ENCODE results near the gene FLNB.
"Not testable (repeated sequence)": the region's sequence is repeated elsewhere in the genome, so short reads cannot be mapped to it uniquely, and the experiment has no call there.

Gene FLNB

GRCh38 chr3:58055314-58055713, 47.1 kb downstream of the FLNB start:
- no peak for DNase-seq

DNA sequence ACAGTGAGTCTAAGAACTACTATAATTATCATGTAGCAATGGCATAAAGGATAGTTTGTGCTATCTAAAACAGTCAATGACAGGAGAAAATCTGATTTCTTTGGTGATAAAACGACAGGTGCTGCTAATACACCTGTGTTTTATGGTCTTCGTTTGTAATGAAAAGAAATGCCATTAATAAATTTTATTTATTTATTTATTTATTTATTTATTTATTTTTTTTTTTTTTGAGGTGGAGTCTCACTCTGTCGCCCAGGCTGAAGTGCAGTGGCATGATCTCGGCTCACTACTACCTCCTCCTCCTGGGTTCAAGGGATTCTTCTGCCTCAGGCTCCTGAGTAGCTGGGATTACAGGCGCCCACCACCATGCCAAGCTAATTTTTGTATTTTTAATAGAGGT, 47.7 kb downstream of the FLNB start:
- not testable (repeated sequence) for DNase-seq

DNA sequence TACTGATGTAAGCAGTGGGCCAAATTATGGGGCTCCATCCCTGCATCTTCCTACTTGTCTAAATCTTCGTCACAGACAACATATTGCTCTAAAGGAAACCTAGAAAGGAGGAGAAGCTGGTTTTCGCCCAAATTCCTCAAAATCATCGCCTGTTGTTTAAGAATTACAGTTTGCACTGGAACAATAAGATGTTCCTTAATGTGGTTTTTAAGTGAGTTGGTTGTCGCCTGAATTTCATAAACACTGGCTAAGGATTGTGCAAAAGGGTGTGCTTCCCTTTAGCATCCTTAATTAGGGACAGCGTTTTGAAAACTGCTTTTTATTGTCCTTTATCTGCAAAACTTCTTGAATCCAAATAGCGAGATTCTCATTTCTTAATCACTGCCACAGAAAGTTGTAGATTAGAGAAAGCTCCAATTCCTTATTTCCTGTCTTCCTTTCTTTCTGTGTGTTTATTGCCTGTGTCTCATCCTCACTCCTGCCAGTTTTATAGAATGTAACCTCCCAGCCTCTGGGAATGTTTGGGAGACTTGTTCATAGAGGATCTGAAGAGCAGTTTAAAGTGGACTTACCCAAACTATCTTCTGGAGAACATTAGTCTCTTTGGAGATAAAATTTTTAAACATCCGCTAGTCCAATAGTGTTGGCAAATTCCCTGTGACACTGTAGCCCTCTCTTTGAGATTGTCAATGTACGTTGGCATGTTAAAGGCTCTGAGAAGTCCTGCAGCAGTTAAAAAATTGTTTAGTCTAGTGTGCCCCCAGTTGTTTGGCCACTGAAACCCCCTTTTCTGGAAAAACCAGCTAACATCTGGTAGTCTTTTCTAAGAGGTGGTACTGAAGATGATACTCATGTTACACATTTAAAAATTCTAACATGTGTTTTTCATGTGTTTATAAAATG, 50.4 kb downstream of the FLNB start:
- DNase-seq = no peak

DNA sequence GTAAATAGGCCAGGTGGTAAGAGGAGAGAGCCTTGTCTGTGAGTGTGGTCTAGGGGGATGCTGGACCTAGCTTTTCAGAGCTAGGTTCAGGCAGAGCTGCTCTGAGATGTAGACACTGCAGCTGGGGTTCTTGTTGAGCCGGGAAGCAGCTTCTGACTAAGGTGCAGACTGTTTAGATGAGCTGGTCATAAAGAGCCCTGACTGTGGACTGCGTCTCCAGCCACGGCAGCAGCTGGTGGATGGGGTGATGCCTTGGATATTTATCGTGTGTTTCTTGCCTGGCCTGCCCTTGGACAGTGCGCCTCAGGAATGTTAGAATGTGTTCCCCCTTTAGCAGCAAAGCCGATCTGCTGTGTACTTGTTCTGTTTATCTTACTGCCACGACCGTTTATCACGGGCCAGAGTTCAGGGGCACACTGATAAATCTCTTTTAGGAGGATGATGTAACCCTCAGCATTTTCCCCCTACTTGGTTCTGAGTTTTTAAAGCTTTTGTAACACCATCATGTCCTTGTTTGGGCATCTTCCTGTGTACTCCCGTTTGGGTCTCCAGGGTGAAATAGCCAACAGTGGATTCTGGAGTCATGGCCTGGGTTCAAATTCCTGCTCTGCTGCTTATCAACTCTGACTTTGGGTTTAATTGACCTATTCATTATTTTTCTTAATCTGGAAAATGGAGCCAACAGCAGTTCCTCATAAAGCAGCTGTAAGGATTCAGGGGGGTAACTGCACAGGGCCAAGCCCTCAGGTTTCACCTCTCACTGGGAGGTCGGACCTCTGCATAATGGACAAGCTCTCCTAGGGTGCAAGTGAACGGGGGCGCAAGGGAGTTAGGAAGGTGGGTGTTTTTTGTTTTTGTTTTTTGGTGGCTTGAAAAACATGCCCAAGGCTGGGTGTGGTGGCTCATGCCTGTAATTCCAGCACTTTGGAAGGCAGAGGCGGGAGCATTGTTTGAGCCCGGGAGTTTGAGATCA, 51.4 kb downstream of the FLNB start:
- no peak for DNase-seq

DNA sequence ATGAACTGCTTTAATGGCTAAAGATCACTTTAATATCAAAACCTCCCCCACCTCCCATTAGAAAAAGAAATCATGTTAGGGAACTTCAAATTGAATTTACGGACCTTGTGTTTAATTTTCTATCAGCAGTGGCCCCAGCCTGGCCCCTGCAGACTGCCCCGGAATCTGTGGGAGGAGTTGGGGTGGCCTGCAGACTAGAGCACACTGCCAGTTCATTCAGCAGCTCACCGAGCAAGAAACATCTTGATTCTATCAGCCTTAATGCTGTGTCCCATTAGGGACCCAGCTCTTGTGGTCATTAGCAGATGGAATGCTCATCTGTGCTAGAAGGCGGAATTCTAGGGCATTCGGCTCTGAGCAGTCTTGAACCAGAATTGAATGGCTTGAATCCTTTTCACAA, 54.2 kb downstream of the FLNB start:
- DNase-seq = no peak

DNA sequence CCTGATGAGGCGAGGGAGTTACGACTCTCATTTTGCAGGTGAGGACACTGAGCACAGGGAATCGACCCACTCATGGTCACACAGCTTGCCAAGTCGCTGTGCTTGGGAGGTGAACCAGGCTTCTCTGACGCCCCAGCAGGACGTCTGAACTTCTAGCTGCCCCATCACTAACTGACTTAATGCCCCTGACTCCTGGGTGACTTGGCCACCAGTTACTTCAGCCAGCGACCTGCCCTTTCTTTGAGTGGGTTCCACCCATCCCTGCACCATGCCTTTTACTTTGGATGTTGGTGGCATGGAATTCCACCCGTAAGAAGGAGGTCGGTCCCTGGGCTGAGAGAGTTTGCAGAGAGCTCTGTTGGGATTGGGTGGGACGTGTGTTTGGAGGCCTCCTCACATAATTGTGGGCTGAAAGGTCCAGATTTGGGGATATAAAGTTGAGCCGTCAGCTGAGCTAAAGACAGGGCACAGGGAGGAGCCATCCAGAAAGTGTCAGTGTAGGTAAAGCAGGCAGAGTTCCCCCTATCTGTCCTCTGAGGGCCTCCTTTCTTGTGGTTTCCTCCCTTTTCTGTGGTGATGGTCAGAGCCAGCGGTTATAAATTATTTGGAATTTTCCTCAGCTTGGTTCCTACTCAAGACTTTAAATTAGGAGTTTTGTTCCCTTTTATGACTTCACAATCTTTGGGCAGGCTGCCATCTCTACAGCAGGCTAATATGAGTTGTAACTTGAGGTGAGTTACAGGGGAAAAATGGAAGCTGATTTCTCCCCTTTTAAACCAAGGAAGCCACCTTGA, 55.0 kb downstream of the FLNB start:
- DNase-seq = no peak

DNA sequence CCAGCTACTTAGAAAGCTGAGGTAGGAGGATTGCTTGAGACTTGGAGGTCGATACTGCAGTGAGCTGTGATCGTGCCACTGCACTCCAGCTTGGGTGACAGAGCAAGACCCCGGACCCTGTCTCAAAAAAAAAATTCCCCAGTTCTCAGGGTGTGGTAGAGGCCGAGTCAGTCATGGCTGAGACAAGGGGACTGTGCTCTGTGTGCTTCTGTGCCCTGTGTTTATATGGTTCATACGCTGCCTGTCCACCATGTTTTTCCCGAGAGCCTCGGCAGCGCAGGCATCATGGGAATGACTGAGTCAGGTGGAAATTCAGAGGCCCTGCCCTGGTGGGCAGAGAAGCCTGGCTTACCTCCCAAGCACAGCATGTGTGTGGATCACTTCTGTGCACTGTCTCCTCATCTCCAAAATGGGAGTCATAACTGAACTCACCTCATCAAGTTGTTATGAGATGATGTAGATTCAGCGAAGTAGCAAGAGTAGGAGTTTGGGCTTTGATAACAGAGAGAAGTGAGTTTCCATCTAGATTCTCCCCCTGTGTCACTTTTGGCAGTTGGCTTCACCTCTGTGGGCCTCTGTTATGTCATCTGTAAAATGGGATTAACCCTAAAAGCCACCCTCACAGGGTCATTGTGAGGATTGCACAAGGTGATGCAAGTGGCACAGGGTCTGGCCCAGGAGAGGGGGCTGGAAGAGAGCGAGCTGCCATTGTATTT, 56.9 kb downstream of the FLNB start:
- no peak for DNase-seq

GRCh38 chr3:58065700-58066167, 57.5 kb downstream of the FLNB start:
- no peak for DNase-seq

GRCh38 chr3:58066842-58067241, 58.6 kb downstream of the FLNB start:
- DNase-seq = no peak

DNA sequence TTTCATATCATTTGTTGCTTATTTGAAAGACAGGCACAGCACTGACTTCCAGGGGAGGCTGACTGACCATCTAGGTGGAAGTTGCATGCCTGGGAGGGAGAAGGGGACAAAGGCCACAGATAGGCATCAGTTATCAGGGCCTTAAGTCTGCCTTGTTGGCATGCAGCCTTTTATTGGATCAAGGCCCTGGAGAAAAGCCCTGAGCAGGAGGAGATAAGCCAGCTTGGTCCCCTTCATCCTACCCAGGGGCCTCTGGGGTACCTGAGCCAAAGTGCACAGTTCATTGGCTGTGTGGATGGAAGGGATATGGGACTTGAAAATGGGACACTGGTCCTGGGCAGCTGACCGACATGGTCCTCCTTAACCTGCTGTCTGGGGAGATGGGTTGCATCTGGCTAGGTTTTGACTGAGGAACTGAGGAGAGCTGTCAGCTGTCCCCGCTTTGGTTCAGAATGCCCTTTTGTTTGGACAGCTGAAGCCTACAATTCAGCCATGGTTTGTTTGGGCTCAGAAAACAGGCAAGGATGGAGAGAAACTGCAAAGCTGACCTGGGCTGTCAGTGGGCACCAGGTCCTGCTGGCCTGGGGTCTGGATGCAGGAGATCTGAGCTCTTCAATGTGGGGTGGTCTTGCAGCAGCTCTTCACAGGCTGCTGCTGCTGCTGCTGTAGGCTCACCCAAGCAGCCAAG, 60.0 kb downstream of the FLNB start:
- DNase-seq = no peak

DNA sequence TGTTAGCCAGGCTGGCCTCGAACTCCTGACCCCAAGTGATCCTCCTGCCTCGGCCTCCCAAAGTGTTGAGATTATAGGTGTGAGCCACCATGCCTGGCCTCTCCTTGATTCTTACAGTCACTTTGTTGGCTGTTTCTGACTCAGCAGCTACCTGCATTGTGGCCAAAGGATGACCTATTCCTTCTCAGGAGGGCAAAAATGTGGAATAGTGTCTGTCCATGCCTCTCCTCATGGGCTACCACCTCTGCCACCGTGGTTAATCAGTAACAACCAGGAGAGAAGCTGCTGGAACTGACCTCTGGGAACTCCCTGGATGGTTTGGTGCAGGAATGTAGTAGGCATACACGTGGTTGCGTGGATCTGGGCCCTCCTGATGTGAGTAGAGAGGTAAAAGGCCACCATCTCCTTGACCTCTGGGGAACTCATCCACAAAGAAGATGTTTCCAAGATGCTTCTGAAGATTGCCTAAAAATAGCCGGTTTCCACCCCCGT, 63.3 kb downstream of the FLNB start:
- no peak for DNase-seq

- no peak for DNase-seq
Observed at GRCh38 chr3:58072052-58072762, 64.0 kb downstream of the FLNB start.

DNA sequence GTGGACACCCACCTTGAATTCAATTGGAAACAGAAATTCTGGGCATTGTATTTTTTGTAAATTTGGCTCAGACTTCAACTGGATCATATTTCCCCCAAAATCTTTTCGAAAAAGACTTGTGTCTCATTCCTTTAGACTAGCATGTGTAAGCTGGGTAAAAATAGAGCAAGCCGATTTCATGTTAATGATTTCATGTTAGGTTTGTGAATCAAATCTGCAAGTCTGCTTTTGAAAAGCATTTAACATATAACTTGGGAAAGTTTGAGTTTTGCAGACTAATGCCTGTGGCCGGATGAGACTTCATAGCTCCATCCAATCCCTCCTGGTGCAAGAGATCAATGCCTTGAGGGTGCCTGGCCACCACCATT, 64.5 kb downstream of the FLNB start:
- no peak for DNase-seq

- no peak for DNase-seq
Observed at GRCh38 chr3:58073301-58074108, 65.3 kb downstream of the FLNB start.

GRCh38 chr3:58074116-58074715, 66.0 kb downstream of the FLNB start:
- DNase-seq = no peak

DNA sequence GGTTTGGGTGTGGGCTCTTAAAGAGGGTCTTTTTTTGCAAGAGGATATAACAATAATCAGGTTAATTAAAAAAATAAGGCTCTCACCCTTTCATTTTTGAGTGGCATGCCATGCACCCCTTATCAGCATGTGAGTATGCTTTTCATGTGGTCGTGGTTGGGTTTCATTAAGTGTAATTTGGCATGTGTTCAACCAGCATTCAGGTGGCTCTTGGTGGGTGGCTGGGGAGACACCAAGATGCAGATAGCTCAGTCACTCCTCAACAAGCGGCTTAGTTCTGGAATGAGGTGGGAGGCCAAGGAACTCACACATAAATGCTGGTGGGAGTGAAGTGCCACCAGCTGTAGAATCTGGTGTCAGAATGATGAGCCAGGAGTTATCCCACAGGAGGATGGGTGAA, 66.8 kb downstream of the FLNB start:
- DNase-seq = no peak

DNA sequence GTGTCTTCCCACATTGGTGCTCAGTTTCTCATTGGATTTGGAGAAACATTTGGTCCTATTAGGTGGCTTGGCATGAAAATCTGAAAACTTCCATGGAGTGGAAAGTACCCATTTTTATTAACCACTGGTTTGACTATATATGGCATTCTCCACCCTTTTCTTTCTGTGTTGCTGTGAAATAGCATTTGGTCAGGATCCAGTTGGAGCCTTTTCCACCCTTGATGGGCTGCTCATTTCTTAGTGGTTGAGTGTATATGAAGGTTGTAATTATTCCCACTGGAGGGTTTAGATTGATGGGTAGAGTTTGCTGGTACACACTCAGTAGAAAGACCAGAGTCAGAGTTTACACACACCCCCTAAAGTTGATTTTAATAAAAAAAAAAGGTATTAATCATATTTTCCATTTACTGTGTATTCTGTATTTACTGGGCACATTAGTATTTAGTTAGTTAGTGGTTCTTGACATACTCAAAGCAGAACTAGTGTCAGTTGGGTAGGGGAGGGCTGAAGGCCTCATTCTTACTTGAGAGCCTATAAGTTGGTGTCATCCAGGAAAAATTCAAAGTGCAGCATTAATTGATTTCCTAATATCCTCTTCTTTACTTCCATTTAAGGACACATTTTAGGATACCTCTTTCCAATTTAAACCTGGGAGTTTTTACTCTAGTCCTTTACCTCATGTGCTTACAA, 69.5 kb downstream of the FLNB start:
- no peak for DNase-seq

- no peak for DNase-seq
Observed at GRCh38 chr3:58078610-58079009, 70.4 kb downstream of the FLNB start.

- no peak for DNase-seq
Observed at GRCh38 chr3:58079773-58080172, 71.6 kb downstream of the FLNB start.

Measured in activated CD4-positive, alpha-beta T cell treated with anti-CD3 and anti-CD28 coated beads for 4 hours (primary cell).